ENCODE results near the gene S1PR5.
A peak's percentile ranks its signal among the peaks of the same experiment; 100 is the strongest.
"Not testable (repeated sequence)": the region's sequence is repeated elsewhere in the genome, so short reads cannot be mapped to it uniquely, and the experiment has no call there.

S1PR5 gene, protein sequence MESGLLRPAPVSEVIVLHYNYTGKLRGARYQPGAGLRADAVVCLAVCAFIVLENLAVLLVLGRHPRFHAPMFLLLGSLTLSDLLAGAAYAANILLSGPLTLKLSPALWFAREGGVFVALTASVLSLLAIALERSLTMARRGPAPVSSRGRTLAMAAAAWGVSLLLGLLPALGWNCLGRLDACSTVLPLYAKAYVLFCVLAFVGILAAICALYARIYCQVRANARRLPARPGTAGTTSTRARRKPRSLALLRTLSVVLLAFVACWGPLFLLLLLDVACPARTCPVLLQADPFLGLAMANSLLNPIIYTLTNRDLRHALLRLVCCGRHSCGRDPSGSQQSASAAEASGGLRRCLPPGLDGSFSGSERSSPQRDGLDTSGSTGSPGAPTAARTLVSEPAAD

DNA sequence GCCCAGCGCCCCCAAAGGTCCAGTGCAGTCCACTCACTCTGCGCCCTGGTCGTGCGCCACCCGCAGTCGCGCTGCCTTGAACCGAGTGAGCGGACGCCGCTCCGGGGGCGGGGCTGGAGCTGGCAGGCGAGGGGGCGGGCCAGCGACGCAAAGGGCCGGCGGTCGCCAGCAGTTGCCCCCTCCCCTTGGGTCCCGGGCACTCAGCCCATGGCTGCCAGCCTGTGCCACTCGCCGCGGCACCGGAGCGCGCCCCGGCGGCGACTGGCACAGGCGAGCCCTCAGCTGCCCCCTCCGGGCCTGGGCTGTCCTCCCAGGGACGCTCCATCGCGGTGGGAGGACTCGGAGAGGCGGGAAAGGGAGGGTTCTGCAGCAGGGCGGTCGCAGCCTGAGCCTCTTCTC, at the start of gene S1PR5:
Gene S1PR5, minus strand, starts transcription at position 87 of the 399 bp plus-strand sequence. CDS start 2,436 bp downstream, outside the sequence.
- DNase-seq, result peak; percentile 52

DNA sequence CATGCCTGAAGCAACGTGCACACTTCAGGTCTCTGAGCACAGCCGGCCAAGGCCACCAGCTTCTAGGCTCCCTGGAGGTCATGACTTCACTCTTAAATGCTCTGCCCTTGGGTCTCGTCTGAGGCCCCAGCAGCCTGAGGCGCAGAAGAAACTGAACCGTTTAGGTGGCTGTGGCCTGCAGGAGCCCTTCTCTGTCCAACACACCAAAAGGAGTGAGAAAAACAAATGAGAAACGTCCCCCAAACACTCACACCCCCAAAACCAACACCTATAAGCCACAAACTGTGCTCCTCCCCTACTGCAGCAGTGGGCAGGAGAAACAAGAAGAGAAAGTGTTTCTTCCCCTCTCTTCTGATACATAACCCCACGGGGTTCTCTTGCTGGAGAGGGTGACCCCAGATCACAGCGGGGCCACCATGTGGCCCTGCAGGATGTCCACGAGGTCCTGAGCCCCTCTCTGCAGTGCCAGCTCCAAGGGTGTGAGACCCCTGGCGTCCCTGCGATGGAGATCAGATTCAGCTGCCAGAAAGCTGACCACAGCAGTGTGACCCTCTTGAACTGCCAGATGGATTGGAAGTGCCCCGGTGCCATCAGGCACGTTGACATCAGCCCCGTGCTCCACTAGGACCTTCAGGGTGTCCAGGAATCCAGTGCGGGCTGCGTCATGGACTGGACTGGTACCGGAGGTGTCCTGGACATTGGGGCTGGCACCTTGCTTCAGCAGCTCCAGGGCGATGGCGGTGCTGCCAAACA, 49.6 kb upstream of the S1PR5 start:
- DNase-seq, result no peak

DNA sequence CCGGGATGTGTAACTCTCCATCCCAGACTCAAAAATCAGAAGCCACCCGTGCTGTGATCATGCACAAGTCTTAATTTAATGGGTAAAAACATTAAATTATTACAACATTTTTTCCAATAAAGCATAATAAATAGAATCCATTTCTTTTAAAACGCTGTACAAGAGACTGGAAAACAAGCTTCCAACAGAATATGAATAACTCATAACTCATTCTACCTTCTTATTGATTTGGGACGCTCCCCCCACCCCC, 49.1 kb upstream of the S1PR5 start:
- no peak for DNase-seq

DNA sequence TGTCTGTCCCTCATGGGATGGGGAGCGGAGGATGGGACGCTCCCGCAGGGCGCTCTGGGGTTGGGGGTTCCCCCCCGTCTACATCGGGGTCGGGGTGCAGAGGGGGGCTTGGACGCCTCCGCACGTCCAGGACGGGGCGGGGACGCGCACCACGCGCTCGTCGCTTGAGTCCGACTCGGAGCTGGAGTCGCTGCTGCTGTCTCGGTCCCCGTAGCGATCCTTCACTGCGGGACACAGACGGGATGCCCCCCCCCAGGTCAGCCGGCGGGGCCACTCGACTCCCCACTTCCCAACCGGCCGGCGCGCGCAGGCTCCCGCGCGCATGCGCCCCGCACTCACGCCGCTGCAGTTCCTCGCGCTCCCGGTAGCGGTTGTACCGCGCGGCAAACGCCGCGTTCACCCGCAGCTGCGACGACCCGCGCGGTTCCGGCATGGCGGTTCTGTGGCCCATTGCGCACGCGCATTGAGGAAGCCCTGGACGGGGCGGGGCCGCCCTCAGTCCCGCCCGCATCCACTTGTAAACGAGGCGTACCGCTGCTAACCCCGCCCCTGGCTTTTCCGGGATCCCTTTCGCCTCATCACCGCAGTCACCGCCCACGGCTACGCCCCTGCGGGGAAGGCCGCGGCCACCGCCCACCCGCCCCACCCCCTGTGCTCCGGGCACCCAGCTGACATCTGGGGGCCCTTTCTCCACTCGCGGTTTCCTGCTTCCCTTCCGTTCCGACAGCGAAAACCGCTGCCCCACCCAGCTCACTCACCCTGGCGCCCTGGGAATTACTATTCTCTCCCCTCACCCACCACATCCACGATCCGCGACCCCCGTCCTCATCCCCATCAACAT, 48.5 kb upstream of the S1PR5 start, which contains the start of gene KRI1:
Gene KRI1, minus strand, starts transcription at position 444 of the 841 bp plus-strand sequence. Its CDS starts 11 bp downstream, at position 433.
- DNase-seq, result peak; percentile 98

DNA sequence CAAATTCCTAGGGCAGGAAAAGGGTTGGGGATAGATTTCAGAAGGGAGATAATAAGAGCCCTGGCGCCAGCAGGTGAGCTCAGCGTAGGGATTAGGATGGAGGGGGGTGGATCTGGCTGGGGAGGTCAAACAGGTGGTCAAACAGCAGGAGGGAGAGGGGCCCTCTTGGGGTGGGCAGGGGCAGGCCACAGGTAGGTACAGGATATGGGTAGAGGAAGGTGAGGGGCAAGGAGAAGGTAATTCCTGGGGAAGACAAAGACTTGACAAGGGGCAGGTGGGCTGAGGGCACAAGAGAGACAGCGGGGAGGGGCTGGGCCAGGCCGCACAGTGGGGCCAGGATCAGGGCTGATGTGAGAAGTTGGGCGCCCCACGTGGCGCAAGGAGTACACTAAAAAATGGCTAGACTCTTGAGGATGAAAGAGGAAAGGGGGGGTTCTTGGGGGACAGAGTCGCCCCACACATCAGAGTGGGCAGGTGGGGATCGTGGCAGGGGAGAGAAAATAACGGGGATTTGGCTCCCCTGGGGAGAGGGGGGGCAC, 47.9 kb upstream of the S1PR5 start:
- DNase-seq, result peak; percentile 83

DNA sequence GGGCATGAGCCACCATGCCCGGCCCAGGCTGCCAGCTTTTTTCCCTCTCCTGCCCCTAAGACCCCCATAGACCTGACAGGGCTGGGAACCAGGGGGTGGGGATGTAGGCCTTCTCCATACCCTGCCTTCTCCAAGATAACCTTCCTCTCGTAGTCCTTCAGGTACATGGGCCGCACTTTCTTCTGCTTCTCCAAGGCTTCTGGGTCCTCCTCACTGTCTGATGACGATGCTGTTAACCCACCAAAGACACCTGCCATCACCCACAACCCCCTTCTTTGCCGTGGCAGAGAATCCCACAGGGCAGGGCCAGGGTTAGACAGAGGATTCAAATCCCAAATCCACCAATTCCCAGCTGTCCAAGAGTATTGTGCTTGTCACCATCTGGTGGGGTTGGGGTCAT, 45.4 kb upstream of the S1PR5 start:
- peak; percentile 15 for DNase-seq

DNA sequence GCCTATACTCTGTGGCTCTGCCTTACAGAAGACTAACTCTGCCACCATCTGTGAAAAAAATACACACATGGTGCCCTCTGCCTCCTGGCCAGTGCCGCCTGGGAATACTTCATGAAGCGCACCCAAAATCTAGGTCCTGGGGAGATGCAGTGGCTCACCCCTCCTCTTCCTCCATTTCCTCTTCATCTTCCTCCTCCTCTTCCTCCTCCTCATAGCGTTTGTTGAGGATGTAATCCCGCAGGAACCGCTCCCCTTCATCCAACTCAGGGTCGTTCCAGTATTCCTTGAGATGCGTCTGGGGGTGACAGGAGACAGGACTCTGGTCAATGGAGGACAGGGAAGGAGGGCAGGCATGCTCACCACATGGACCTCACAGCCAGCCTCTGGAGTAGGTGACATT, 42.9 kb upstream of the S1PR5 start:
- DNase-seq, result no peak

DNA sequence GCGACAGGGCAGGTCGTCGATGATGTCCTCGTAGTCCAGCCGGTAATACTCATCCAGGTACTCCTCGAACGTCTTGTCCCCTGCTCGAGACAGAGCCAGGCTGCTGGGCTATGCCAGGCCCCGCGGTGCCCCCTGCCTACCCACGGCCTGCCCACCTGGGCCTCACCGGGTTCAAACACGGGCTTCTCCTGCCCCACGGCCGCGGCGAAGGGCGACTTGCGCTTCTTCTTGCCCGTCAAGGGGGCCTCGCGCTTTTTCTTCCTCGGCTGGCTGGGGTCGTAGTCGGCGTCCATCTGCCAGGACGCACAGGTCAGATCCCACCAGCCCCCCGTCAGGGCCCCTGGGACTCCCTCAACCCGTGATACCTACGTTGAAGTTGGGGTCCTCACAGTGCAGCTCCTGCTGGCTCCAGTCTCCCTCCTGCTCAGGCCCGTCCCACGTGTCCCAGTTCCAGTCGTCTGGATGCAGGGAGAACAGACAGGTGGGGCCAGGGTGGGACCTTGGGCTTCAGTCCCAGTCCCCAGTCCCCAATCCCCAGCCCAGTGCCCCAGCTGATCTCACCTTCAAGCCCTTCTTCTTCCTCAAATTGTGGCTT, 40.5 kb upstream of the S1PR5 start:
- no peak for DNase-seq

DNA sequence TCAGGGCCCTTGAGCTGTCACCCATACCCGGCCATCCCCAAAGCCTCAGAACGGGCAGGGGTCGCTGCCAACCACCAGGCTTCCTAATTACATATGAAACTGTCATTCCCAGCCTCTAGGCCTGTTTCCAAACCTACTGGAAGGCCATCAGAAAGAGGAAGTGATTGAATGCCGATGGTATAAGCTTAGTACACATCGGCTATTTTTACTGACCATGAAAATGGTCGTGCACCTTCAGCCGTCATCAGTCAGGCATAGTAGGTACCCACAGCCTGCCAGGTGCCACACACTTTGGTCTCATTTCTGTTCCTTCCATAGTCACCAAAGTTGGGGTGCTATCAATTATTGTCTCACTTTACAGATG, 38.3 kb upstream of the S1PR5 start:
- DNase-seq, result no peak

DNA sequence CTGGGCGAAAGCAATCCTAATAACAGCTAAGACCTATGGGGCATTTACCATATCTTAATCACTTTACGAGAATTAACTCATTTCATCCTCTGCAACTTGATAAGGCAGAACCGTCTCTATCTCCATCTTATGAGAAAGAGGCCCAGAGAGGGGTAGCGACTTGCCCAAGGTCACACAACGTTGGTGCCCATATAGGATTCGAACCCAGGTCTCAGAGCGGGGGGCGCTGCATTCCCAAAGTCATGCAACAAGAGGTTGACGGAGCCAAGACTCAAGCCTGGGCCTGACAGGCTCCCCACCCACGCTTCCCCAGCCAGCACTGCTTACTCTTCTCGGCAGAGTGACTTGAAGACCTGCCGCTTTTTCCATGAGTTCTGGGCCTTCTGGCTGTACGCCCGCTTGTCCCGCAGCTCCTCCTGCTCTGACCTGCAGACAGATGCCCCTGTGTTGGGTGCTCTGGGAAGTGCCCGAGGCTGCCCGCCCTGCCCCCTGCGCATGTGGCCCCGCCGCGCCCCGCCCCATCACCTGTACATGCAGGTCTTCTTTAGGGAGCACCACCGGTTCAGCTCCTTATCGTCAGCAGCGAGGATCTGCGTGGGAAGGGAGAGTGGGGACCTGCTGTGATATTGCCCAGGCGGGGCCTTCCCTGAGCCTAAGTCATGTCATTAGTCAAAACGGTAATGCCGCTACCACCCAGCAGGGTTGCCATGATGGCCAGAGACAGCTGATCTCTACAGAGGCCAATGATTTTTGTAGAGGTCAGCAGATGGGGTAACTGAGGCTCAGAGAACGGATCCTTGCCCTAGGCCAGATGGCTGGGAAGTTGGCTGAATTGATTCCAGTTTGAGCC, 37.7 kb upstream of the S1PR5 start:
- no peak for DNase-seq

DNA sequence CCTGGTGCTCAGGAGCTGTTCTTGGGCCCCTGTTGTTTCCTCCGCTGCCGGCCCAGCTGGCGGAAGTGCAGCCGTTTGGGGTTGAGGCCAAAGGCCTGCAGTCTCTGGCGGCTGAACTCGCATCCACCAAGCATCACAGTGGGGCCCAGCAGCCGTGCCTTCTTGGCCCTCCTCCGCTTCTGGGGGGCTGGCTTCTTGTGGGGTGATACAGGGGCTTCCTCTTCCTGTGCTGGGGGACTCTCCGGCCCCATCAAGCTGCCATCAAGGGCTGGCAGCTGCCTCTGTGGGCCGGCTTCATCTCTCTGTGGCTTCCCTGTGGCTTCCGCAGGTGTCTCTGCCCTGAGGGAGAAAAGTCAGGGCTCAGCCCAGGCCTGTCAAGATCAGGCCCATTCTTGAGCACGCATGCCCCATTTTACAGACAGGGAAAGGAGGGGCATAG, 36.7 kb upstream of the S1PR5 start:
- no peak for DNase-seq

DNA sequence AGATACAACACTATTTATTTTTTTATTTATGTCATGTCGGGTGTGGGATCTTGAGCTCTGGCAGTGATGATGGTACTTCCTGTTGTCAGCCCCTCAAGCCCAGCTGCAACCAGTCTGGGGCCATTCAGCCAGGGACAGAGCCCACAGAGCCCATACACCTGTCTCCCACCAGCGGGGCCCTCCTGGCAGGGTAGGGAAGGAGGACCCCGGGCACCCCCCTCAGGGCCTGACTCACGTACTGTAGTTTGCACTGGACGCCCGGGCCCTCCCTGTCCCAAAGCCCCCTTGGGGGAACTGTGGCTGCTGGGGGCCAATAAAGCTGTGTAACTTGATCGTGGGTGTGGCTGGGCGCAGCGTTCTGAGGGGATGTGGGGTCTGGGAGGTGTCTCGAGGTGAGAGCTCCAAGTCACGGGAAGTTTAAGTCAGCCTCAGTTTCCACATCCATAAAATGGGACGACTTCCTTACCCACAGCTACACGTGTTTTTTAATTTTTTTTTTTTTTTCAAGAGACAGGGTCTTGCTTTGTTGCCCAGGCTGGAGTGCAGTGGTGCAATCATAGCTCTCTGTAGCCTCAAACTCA, 35.9 kb upstream of the S1PR5 start:
- DNase-seq, result no peak

DNA sequence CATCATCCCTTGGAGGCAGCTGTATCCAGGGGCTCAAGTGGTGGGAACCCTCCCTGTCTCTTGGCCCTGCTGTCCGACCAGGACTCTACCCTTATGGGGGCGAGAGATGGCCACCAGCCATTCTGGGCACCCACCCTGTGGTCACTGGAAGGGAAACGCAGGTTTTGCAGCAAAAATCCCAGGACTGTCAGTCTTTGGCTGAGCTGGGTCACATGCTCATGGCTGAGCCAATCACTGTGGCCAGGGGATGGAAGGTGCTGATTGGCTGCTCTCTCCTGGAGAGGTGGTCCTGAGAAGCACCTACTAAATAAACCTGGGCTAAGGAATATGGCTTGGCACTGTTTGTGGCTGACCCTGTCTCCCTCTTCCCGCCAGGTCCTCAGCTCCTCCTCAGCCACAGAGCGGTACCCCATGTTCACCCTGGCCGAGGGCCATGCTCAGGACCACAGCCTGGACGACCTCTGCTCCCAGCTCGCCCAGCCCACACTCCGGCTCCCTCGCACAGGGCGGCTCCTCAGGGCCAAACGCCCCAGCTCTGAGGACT, 35.3 kb upstream of the S1PR5 start:
- peak; percentile 69 for DNase-seq

DNA sequence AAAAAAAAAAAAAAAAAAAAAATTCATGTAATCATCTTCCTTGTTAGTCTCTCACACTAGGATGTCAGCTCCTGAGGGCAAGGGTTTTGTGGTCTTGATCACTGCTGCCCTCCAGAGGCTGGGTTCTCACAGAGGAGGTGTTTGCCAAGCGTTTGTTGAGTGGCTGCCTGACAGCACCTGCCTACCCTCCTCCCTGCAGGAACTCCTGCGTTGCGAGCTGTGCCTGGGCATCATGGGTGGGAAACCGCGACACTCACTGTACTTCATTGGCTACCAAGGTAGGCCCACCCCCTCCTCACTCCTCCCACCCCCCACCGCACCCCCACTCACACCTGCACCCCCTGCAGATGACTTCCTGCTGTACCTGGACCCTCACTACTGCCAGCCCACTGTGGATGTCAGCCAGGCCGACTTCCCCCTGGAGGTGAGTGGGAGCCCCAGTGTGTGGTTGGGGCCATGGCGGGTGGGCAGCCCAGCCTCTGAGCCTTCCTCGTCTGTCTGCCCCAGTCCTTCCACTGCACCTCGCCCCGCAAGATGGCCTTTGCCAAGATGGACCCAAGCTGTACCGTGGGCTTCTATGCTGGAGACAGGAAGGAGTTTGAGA, 34.6 kb upstream of the S1PR5 start:
- peak; percentile 53 for DNase-seq

DNA sequence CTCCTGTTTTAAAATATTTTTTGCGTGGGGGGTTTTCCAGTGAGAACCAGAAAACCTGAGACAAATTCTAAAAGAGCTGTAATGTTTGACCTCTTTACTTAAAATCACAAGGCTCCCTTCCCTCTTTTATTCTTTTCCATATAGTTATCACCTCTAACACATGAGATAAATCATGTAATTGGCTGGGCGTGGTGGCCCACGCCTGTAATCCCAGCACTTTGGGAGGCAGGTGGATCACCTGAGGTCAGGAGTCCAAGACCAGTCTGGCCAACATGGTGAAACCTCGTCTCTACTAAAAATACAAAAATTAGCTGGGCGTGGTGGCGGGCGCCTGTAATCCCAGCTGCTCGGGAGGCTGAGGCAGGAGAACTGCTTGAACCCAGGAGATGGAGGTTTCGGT, 33.8 kb upstream of the S1PR5 start:
- DNase-seq, result not testable (repeated sequence)

DNA sequence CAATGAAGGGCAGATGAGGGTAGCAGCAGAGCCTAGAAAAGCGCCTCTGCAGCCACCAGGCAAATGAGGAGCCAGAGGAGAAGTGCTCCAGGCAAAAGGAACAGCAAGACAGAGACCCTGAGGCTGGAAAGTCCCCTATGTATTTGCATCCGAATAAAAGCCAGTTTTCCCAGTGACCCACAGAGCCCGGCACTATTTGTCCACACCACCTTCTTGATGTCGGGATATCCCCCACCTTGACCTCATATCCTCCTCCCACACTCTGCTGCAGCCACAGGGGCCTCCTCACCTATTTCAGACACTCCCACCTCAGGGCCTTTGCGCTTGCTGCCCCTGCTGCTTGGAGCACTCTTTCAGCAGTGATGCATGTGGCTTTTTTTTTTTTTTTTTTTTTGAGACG, 33.1 kb upstream of the S1PR5 start:
- no peak for DNase-seq

DNA sequence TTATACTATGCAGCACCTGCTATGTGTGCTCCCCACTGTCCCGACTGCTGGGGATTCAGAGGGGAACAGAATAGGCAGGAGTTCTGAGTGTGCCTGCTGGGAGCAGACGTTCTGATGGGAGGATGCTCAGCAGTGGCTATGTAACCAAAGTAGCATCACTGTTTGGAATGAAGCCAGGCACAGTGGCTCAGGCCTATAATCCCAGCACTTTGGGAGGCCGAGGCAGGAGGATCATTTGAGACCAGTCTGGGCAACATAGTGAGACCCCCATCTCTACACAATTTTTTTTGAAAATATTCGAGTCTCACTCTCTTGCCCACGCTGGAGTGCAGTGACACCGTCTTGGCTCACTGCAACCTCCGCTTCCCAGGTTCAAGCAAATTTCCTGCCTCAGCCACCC, 32.5 kb upstream of the S1PR5 start:
- no peak for DNase-seq

DNA sequence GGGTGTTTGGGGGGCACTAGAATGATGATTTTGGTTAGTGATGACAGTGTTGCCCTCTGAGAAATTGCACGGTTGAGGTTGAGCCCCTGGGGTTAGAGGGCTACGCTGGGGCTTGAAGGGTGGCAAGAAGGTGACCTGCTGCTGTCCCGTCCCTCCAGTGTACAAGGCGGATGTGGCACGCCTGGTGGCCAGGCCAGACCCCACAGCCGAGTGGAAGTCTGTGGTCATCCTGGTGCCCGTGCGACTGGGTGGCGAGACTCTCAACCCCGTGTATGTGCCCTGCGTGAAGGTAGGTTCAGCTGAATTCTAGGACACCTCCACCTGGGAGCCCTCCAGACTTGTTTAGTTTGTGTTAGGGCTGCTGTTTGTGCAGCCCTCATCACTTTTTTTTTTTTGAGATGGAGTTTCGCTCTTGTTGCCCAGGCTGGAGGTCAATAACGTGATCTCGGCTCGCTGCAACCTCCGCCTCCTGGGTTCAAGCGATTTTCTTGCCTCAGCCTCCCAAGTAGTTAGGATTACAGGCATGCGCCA, 31.6 kb upstream of the S1PR5 start:
- no peak for DNase-seq

DNA sequence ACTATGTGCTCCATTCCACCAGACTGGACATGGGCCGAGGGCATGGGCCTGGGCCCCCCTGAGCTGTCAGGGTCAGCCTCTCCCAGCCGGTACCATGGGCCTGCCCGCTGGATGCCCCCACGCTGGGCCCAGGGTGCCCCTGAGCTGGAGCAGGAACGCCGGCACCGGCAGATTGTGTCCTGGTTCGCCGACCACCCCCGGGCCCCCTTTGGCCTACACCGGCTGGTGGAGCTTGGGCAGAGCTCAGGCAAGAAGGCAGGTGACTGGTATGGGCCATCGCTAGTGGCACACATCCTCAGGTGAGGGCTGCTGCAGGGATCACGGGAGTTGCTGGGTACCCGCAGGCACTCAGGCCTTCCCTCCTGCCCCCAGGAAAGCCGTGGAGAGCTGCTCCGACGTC, 29.6 kb upstream of the S1PR5 start:
- DNase-seq, result no peak

DNA sequence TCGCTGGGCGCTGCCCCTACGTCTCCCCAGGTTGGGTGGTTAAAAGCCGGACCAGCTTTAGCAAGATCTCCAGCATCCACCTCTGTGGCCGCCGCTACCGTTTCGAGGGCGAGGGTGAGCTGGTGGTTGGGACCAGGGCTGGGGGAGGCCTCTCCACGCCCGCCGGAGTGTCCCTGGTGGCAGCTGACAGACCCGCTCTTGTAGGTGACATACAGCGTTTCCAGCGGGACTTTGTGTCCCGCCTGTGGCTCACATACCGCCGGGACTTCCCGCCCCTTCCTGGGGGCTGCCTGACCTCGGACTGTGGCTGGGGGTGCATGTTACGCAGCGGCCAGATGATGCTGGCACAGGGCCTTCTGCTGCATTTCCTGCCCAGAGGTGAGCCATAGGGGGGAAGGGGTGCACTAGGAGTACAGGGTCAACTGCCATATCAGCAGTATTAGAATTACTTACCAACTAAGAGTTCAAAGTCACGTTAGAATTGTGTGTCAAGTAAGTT, 27.6 kb upstream of the S1PR5 start:
- DNase-seq, result no peak
